ENCODE measurements around the gene RIF1.

- TF ChIP-seq, protein P1, sequence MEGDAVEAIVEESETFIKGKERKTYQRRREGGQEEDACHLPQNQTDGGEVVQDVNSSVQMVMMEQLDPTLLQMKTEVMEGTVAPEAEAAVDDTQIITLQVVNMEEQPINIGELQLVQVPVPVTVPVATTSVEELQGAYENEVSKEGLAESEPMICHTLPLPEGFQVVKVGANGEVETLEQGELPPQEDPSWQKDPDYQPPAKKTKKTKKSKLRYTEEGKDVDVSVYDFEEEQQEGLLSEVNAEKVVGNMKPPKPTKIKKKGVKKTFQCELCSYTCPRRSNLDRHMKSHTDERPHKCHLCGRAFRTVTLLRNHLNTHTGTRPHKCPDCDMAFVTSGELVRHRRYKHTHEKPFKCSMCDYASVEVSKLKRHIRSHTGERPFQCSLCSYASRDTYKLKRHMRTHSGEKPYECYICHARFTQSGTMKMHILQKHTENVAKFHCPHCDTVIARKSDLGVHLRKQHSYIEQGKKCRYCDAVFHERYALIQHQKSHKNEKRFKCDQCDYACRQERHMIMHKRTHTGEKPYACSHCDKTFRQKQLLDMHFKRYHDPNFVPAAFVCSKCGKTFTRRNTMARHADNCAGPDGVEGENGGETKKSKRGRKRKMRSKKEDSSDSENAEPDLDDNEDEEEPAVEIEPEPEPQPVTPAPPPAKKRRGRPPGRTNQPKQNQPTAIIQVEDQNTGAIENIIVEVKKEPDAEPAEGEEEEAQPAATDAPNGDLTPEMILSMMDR (tag by site-specific recombination; IDR thresholded peaks at IDR 0.05): no peak
- TF ChIP-seq ZBTB1 (tag by site-specific recombination; IDR thresholded peaks at IDR 0.05) (no peak), ZNF626 (tag by site-specific recombination; IDR thresholded peaks at IDR 0.05) (no peak), ZNF561 (tag by site-specific recombination; IDR thresholded peaks at IDR 0.05; ENCODE audit: borderline replicate concordance) (no peak), HOXC10 (CRISPR knock-in tag; IDR thresholded peaks at IDR 0.05) (no peak), SETDB1 (IDR thresholded peaks at IDR 0.05; ENCODE audit: insufficient read length, low read length) (no peak), RBAK (tag by site-specific recombination; IDR thresholded peaks at IDR 0.05) (no peak), ZNF157 (tag by site-specific recombination; IDR thresholded peaks at IDR 0.05) (no peak), ZNF223 (tag by site-specific recombination; IDR thresholded peaks at IDR 0.05) (no peak)
- TF ChIP-seq, protein P2, sequence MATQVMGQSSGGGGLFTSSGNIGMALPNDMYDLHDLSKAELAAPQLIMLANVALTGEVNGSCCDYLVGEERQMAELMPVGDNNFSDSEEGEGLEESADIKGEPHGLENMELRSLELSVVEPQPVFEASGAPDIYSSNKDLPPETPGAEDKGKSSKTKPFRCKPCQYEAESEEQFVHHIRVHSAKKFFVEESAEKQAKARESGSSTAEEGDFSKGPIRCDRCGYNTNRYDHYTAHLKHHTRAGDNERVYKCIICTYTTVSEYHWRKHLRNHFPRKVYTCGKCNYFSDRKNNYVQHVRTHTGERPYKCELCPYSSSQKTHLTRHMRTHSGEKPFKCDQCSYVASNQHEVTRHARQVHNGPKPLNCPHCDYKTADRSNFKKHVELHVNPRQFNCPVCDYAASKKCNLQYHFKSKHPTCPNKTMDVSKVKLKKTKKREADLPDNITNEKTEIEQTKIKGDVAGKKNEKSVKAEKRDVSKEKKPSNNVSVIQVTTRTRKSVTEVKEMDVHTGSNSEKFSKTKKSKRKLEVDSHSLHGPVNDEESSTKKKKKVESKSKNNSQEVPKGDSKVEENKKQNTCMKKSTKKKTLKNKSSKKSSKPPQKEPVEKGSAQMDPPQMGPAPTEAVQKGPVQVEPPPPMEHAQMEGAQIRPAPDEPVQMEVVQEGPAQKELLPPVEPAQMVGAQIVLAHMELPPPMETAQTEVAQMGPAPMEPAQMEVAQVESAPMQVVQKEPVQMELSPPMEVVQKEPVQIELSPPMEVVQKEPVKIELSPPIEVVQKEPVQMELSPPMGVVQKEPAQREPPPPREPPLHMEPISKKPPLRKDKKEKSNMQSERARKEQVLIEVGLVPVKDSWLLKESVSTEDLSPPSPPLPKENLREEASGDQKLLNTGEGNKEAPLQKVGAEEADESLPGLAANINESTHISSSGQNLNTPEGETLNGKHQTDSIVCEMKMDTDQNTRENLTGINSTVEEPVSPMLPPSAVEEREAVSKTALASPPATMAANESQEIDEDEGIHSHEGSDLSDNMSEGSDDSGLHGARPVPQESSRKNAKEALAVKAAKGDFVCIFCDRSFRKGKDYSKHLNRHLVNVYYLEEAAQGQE (tag by site-specific recombination; IDR thresholded peaks at IDR 0.05): no peak
- TF ChIP-seq, protein P3, sequence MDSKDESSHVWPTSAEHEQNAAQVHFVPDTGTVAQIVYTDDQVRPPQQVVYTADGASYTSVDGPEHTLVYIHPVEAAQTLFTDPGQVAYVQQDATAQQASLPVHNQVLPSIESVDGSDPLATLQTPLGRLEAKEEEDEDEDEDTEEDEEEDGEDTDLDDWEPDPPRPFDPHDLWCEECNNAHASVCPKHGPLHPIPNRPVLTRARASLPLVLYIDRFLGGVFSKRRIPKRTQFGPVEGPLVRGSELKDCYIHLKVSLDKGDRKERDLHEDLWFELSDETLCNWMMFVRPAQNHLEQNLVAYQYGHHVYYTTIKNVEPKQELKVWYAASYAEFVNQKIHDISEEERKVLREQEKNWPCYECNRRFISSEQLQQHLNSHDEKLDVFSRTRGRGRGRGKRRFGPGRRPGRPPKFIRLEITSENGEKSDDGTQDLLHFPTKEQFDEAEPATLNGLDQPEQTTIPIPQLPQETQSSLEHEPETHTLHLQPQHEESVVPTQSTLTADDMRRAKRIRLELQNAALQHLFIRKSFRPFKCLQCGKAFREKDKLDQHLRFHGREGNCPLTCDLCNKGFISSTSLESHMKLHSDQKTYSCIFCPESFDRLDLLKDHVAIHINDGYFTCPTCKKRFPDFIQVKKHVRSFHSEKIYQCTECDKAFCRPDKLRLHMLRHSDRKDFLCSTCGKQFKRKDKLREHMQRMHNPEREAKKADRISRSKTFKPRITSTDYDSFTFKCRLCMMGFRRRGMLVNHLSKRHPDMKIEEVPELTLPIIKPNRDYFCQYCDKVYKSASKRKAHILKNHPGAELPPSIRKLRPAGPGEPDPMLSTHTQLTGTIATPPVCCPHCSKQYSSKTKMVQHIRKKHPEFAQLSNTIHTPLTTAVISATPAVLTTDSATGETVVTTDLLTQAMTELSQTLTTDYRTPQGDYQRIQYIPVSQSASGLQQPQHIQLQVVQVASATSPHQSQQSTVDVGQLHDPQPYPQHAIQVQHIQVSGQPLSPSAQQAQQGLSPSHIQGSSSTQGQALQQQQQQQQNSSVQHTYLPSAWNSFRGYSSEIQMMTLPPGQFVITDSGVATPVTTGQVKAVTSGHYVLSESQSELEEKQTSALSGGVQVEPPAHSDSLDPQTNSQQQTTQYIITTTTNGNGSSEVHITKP (tag by site-specific recombination; IDR thresholded peaks at IDR 0.05): no peak
Observed at GRCh38 chr2:151475071-151475470, 65.4 kb downstream of the RIF1 start.

Data from HEK293 (cell line).